Stimulated activated CD4-positive, alpha-beta T cell treated with anti-CD3 and anti-CD28 coated beads, Interleukin-1b, Interleukin-23, amount 100 ng/mL, for 4 hours (primary cell): Measurements from ENCODE around the gene HELT.
"Not testable (repeated sequence)": the region's sequence is repeated elsewhere in the genome, so short reads cannot be mapped to it uniquely, and the experiment has no call there.

Experiments
- DNase-seq, 2 donors: peaks; one replicate each; pipeline ENCODE4 v3.0.0-alpha.2; 2020; ENCODE audit warnings: low read depth in 2 of 2

Gene HELT, protein sequence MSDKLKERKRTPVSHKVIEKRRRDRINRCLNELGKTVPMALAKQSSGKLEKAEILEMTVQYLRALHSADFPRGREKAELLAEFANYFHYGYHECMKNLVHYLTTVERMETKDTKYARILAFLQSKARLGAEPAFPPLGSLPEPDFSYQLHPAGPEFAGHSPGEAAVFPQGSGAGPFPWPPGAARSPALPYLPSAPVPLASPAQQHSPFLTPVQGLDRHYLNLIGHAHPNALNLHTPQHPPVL

DNA sequence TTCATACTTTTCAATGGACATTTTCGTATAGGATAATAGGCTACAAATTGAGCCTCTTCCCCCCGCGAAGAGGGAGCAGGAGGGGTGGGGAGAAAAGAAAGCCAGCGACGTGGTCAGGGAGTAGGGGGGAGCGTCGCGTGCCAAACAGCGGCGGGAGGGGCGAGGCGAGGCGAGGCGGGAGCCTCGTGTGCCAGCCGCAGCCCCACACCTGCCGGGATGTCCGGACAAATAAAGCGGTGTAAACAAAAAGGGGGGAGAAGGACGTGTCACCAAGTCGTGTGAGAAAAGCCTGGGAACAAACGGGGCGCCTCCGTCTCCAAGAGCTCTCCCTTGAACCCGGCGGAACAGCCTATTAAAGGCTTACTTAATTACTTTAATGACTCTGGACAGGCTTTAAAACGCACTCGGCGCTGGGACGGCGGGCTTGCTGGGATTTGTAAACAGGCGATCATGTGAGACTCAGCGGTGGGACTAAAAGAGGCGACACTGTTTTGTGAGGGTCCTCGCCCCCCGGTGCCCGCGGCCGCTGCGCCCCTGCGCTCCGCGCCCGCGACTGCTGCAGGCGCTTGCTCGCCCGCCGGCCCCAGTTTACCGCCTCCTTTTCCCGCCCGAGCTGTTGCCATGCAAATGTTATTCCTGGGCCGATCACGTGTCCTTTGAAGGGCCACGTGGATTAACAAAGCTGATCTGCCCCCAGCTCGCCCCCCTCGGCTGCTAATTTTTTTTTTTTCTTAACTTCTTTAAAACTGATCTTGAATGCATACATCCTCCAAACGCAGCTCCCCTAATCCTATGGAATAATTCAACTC, at the start of gene HELT:
Gene HELT, plus strand, starts transcription at position 527 of the 809 bp plus-strand sequence. CDS start 439 bp downstream, outside the sequence.
- DNase-seq, result no peak

DNA sequence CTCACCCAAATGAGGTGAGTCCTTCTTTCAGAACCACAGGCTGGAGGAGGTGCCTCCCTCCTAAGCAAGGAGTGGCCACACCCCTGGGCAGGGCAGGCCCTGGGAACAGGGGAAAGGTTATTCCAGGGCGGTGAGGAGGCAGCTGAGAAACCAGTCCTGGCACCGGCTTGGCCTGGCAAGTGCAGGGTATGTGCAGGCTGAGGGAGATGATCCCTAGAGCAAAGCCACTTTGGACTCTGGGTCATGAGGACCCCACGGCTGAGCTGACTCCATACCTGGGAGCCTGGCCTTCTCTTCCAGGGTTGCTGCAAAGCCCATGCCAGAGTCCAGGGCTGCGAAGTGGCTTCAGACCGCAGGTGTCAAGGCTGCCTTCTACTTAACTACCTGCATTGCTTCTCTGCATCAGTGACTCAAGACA, 49.5 kb upstream of the HELT start:
- no peak for DNase-seq

DNA sequence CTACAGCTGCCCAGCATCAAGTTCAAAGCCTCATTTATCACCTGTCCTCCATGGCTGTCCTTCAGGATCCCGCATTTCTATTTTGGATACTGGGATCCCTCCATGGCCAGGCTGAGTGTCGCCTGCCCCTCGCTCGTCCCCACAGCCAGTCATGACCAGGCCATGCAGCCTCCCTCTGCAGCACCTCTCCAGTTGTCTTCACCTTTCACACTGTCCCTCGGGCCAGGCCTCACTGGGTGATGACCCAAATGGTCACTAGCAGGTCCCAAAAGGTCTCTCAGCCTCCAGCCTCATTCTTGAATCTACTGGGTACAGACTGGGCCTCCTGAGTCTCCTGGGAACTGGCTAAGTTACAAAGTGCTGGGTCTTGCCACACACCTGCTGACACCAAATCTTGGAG, 48.7 kb upstream of the HELT start:
- DNase-seq, result no peak

DNA sequence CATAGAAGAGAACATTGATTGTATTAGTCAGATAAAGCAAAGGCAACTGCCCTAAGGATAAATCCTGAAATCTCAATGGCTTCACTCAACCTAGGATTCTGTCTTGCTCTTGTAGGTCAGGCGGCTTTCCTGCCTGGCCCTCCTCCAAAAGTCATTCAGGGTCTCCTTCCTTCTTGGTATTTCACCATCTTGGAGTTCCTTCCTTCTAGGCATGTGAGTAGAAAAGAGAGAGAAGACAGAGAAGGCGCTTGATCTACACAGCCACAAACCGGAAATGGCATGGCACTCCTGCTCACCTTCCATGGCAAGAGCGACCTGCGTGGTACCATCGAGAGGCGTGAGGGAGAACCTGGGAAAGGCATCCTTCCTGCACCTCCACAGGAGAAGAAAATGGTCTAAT, 45.3 kb upstream of the HELT start:
- no peak for DNase-seq

DNA sequence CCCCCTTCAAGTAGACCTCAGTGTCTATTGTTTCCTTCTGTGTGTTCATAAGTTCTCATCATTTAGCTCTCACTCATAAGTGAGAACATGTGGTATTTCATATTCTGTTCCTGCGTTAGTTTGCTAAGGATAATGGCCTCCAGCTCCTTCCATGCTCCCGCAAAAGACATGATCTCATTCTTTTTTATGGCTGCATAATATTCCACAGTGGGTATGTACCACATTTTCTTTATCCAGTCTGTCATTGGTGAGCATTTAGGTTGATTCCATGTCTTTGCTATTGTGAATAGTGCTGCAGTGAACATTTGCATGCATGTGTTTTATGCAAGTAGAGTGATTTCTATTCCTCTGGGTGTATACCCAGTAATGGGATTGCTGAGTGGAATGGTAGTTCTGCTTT, 41.9 kb upstream of the HELT start:
- not testable (repeated sequence) for DNase-seq

DNA sequence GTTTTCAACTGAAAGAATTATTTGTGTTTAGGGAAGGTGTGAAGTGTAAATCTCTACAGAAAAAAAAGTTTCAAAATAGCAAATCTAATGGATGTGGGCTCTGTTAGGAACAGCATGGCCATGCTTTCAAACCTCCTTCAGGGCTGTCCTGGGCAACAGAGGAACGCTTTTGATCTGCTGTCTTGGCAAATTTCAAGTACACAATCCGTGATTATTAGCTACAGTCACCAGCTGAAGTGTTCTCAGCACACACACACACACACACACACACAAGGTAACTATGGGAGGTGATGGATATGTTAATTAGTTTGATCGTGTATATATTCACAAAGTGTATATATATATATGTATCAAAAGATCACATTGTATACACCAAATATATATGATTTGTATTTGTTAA, 40.5 kb upstream of the HELT start:
- no peak for DNase-seq

DNA sequence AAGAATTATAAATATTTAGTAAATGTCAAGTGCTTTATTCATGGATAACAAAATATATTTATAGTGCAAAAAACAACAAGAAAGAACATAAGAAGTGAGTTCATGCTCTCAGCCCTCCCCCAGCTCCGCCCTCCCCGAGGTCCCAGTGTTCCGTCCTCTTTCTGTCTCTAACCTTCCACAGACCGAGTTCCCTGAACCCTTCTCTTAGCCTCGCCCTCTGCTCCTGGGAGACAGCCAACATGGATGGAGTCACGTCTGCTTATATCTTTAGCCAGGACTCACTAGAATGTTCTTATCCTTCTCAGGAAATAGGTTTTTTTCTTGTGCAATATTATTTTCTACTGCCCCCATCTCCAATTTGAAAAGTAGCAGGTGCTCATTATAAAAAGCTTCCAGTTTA, 40.1 kb upstream of the HELT start:
- no peak for DNase-seq

DNA sequence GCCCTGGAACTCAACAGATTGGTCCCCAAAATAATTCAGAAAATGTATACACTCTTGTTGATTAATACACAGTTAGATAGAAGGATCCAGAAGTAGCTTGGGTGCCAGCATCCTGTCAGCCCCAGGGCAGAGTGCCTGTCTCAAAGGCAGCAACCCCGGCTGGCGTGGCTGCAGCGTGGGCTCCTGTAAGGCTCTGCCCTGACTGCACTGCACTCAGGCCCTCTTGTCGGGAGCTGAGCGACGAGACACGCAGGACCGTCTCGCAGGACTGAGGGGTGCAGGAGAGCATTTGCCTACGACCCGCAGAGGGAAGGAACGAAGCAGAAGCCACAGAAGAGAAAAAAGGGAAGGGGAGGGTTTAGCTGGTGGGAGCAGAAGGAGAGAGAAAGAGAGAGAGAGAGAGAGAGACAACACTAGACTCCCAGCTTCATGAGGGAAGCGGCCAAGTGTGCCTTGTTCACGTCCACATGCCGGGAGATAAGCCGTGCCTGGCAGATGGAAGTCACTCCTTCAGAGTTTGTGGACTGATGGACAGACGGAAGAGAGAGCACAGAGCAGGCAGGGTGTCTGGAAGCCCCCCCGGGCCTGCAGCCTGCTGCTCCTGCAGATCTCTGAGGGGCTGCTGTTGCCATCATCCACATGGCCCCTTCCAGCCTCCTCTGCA, 38.7 kb upstream of the HELT start:
- DNase-seq, result no peak

DNA sequence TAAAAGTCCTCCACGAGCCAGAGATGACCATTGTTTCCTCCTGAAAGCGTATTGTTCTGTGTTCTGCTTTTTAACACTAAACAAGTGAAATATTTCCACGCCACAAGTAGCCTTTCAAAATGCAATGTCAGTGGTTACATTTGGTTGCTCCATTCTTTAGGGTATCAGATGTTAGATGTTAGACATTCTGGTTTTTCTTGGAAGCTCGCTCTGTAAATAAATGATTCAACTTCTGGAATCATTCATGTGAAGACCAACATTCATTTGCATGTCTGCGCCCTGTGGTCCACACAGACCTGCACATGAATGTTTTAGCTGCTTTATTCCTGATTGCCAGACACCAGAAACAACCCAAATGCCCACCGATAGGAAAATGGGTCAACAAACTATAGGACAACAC, 38.0 kb upstream of the HELT start:
- no peak for DNase-seq

DNA sequence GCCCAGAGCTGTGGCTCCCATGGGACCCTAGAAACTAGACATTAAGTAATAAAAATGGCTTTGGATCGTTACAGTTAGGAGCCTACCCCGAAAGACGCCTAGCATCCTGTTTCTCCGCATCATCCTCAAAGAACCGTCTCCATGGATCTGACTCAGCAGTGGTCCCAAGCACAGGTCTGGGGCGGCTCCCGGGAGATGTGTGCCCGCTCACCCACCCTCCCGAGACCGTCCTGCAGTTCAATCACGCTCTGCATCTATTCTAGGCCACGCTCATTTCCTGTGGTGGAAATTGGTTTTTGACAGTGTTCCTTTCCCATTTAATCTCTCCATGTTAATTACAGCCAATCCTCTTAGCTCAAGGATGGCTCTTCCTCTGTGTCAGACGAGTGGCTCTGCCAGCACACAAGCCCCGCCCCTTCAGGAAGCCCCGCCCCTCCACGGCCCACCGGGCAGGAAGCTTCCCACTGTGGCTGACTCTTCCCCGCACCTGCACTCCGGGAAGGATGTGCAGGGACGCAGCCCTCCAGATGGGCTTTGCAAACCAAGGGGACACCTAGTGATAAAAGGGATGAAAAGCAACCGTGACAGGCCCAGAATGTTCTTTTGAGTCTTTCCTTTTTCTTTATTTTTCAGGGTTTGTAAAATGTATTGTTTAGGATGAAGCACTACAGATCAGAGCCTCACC, 34.5 kb upstream of the HELT start:
- DNase-seq, result peak; percentile 50 to 68

DNA sequence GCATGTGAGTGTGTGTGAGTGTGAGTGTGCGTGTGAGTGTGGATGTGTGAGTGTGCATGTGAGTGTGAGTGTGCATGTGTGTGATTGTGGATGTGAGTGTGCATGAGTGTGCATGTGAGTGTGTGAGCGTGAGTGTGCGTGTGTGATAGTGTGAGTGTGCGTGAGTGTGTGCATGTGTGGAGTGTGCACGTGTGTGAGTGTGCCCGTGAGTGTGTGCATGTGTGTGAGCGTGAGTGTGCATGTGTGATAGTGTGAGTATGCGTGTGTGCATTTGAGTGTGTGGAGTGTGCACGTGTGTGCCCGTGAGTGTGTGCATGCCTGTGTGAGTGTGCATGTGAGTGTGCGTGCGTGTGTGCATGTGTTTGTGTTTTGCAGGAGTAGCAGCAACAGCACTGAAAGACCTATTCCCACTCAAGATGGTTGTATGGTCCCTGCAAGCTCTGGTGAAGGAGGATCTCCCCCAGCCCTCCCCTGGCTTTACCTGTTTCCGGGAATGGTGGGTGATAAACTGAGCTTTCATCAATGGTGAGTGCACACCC, 30.7 kb upstream of the HELT start:
- DNase-seq, result no peak

DNA sequence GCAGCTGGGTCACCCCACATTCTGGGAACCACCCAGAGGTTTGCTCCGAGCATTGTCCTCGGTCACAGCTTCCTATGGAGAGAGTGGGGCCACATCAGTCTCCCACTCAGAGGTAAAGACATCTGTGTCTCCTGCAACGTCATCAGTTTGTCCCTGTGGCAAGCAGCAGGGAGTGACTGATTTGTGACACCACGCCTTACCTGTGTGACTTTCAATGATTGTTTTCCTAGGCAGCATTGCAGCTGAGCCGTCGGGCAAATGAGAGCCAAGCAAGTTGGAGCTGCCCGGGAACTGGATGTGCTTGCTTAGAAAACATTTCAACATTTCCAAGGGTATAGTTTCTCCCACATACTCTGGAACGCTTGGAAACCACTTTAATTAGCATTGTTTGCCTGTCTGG, 29.7 kb upstream of the HELT start:
- DNase-seq, result no peak

DNA sequence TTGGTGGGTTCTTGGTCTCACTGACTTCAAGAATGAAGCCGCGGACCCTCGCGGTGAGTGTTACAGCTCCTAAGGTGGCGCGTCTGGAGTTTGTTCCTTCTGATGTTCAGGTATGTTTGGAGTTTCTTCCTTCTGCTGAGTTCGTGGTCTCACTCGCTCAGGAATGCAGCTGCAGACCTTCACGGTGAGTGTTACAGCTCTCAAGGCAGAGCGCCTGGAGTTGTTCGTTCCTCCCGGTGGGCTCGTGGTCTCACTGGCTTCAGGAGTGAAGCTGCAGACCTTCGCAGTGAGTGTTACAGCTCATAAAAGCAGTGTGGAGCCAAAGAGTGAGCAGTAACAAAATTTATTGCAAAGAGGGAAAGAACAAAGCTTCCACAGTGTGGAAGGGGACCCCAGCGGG, 29.0 kb upstream of the HELT start:
- not testable (repeated sequence) for DNase-seq

DNA sequence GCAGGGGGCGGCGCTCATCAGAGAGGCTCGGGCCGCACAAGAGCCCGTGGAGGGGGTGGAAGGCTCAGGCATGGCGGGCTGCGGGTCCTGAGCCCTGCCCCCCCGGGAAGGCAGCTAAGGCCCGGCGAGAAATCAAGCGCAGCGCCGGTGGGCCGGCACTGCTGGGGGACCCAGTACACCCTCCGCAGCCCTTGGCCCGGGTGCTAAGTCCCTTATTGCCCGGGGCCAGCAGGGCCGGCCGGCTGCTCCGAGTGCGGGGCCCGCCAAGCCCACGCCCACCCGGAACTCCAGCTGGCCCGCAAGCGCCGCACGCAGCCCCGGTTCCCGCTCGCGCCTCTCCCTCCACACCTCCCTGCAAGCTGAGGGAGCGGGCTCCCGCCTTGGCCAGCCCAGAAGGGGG, 28.2 kb upstream of the HELT start:
- not testable (repeated sequence) for DNase-seq

DNA sequence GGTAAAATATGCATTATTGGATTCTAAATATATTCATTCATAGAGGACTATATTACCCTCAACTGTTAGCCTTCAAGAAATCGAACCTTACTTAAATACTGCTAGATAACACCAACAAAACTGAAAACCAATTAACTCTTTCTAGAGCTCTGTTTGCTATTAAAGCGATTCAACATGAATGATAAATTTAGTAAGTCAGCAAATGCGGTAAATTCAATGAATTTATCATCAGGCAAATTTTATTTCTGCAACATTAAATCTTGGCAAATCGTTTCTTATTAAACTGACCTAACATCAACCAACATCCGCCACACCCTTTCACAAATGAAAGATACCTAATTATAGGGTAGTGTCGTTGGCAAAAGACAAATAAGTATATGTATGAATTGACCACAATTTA, 26.4 kb upstream of the HELT start:
- no peak for DNase-seq

DNA sequence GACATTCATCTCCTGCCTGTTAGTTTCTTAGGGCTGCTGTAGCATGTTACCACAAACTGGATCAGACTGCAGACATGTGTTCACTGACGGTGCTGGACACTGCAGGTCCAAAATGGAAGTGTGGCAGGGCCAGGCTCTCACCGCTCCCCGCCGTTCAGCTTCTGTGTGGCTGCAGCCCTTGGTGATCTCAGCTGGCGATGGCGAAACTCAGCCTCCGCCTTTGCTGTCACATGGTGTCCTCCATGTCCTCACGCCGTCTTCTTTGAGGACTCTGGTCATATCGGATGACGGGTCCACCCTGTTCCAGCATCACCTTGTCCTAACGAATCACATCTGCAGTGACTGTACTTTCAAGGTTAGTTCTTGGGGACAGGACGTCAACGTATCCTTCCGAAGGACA, 25.9 kb upstream of the HELT start:
- no peak for DNase-seq

DNA sequence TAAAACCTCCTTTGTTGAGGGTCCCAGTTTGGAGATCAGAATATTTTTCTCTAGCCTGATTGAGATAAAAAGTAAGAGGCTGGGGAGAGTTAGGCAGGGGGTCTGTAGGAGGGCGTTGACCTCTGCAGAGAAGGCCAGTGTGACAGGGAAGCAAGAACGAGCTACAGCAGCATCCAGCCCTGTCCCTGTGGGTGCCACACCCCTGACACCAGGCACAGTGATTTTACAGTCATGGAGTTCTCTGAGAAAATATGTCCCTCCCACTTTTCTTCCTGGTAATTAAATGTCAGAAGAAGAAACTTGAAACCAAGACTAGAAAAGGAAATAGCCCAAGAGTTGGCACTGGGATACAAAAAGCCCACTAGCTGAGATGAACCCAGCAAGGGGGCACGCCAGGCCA, 25.0 kb upstream of the HELT start:
- DNase-seq, result no peak

DNA sequence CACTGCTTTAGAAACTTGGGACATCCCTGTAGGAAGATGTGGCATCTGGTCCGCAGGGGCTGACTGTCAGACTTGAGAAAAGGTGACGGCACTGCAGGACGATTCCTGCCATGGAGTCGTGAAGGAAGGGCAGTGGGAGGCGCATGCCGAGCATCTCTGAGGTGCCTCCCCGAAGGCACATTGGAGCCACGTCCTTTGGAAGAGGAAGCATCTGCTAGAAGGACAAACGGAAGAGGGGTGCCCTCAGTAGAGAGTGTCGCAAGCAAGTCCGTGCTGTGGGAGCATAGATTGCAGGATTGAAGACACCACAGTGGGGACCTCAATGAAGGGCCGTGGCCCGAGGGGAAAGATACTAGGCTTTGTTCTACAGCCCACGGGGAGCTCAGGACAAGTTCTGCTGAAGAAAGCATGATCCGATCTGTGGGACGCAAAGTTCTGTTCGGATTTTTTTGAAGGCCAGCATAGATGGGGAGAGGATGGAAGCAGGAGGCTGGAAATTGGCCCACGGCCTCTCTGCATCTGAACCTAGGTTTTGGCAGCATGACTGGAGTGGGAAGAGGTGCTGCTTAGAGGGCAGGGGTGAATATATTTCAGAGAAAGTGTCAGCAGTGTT, 24.2 kb upstream of the HELT start:
- no peak for DNase-seq

DNA sequence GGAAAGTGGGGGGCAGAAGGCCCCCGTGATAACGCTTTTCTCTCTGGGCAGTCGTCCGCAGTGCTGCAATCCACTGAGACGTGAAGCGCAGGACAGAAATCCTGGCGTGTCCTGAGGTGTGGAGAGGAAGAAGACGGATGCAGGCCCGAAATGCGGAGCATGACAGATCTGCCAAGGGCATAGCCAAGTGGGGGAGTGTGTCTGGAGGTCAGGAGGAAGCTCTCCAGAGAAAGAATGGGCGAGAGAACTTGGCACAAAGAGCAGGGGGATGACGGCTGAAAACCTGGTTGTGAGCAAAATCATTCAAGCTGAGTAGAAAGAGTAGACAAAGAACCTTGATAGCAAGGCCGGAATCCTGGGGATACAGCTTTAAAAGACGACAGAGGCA, 23.7 kb upstream of the HELT start:
- DNase-seq, result no peak

DNA sequence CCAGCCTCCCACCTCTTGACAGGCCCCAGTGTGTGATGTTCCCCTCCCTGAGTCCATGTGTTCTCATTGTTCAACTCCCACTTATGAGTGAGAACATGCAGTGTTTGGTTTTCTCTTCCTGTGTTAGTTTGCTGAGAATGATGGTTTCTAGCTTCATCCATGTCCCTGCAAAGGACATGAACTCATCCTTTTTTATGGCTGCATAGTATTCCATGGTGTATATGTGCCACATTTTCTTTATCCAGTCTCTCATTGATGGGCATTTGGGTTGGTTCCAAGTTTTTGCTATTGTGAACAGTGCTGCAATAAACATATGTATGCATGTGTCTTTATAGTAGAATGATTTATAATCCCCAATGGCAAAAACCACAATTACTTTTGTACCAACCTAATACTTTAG, 20.6 kb upstream of the HELT start:
- not testable (repeated sequence) for DNase-seq

DNA sequence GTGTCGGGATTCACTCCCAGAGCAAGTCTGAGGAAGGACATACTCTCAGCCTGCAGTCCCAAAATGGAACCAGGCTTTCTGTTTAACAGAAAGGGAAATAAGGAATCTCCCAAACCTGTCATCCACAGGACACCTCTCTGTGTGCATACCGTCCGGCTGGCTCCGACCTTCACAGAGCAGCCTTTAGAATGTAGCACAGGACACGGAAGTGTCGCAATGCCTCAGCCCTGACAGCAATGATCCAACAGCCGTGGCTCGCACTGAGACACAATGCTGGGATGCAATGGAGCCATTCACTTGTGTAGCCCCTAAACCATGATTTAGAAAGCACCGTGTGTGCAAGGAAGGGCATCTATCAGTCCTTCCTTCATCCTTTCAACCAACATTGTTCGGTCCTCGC, 15.5 kb upstream of the HELT start:
- no peak for DNase-seq
